ENCODE data around the gene TLN1.

GRCh38 chr9:35649431-35650340 is 82.3 kb downstream of the TLN1 start:
- TF ChIP-seq CTCF (IDR thresholded peaks at IDR 0.05) = no peak
- TF ChIP-seq POLR2A (IDR thresholded peaks at IDR 0.05) = no peak
- TF ChIP-seq EP300 (IDR thresholded peaks at IDR 0.05) = no peak
